GM12878 (cell line): ENCODE measurements around the gene IL34.

Experiments used
- BCL11A ChIP-seq: IDR thresholded peaks from 2 replicates; pipeline ENCODE4 v1.6.1; 2011; ENCODE audit warnings: low read depth, low read length
- CBX5 ChIP-seq: sonication (generic); IDR thresholded peaks from 2 replicates; pipeline ENCODE4 v1.6.1; 2016; ENCODE audit warnings: low read depth, moderate library complexity, mild to moderate bottlenecking, inconsistent platforms
- ESRRA ChIP-seq: IDR thresholded peaks from 2 replicates; pipeline ENCODE4 v1.6.1; 2012; ENCODE audit warnings: mild to moderate bottlenecking, low read length, improper control_type of control experiment
- EZH2 ChIP-seq: IDR thresholded peaks from 2 replicates; pipeline ENCODE4 v1.6.1; 2012; ENCODE audit warnings: low read depth, mild to moderate bottlenecking, control low read depth, inconsistent platforms, low read length, borderline replicate concordance; ENCODE audit not compliant: control insufficient read depth
- MAX ChIP-seq: IDR thresholded peaks from 2 replicates; pipeline ENCODE4 v1.6.1; 2012; ENCODE audit warnings: low read depth, low read length, improper control_type of control experiment
- NFYA ChIP-seq: IDR thresholded peaks from 2 replicates; pipeline ENCODE4 v1.6.1; 2011; ENCODE audit warnings: low read depth, mild to moderate bottlenecking, low read length, improper control_type of control experiment, borderline replicate concordance
- POLR2A ChIP-seq: IDR thresholded peaks from 2 replicates; pipeline ENCODE4 v1.6.1; 2011; ENCODE audit warnings: low read depth, mild to moderate bottlenecking, low read length
- POLR2AphosphoS5 ChIP-seq: IDR thresholded peaks from 2 replicates; pipeline ENCODE4 v1.6.1; 2011; ENCODE audit warnings: mild to moderate bottlenecking, low read length, inconsistent platforms
- SMC3 ChIP-seq: IDR thresholded peaks from 2 replicates; pipeline ENCODE4 v1.6.1; 2011; ENCODE audit warnings: low read length, improper control_type of control experiment, borderline replicate concordance
- SP1 ChIP-seq: IDR thresholded peaks from one replicate; pipeline ENCODE4 v1.6.1; 2011; ENCODE audit warnings: low read depth, low read length
- ZNF24 ChIP-seq: fragments of 450-650 bp; IDR thresholded peaks from 2 replicates; pipeline ENCODE4 v1.6.1; 2017; ENCODE audit warnings: antibody characterized with exemption, mild to moderate bottlenecking
- TF ChIP-seq, protein P1 (sequence below), 3 experiments: IDR thresholded peaks in 2 of 3; conservative IDR thresholded peaks in 1 of 3; 2 replicates each; pipeline ENCODE4 v1.5.1; 2011; ENCODE audit warnings: low read depth in 3 of 3, low read length in 3 of 3, mild to moderate bottlenecking in 3 of 3, control low read depth in 2 of 3, moderate library complexity in 2 of 3, inconsistent platforms in 1 of 3, mixed read lengths in 1 of 3; ENCODE audit not compliant: control insufficient read depth in 2 of 3, insufficient read depth in 1 of 3; ENCODE audit errors: extremely low read depth in 1 of 3
- TF ChIP-seq, protein P2 (sequence below): IDR thresholded peaks from 2 replicates; pipeline ENCODE4 v1.6.1; 2012; ENCODE audit warnings: mild to moderate bottlenecking, low read depth, low read length

DNA sequence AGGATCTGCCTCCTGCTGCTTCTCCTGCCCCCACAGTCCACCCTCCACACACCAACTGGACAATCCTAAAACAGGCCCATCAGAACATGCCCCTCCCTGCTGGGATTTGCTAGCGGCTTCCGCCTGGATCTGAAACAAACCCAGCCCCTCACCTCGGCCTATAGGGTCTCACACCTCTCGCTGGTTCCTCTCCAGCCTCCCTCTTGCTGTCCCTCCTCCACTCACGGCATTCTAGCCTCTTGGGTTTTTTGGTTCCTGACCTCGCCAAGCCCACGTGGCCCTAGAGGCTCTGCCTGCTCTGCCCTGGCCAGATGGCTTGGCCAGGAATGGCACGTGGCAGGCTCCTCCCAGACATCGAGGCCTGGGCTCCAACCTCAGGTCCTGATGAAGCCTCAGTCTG lies 55.2 kb downstream of the IL34 start:
- no peak for TF ChIP-seq EZH2
- TF ChIP-seq, protein P1, sequence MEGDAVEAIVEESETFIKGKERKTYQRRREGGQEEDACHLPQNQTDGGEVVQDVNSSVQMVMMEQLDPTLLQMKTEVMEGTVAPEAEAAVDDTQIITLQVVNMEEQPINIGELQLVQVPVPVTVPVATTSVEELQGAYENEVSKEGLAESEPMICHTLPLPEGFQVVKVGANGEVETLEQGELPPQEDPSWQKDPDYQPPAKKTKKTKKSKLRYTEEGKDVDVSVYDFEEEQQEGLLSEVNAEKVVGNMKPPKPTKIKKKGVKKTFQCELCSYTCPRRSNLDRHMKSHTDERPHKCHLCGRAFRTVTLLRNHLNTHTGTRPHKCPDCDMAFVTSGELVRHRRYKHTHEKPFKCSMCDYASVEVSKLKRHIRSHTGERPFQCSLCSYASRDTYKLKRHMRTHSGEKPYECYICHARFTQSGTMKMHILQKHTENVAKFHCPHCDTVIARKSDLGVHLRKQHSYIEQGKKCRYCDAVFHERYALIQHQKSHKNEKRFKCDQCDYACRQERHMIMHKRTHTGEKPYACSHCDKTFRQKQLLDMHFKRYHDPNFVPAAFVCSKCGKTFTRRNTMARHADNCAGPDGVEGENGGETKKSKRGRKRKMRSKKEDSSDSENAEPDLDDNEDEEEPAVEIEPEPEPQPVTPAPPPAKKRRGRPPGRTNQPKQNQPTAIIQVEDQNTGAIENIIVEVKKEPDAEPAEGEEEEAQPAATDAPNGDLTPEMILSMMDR (IDR thresholded peaks at IDR 0.05 in 2 of 3, conservative IDR thresholded peaks at IDR 0.05 in 1 of 3; ENCODE audit: control insufficient read depth in 2 of 3, extremely low read depth in 1 of 3, insufficient read depth in 1 of 3, low read depth in 3 of 3, low read length in 3 of 3), result no peak
- TF ChIP-seq POLR2AphosphoS5, result no peak
- TF ChIP-seq MAX, result no peak
- no peak for TF ChIP-seq CBX5
- no peak for TF ChIP-seq SP1
- TF ChIP-seq ZNF24, result no peak
- TF ChIP-seq, protein P2, sequence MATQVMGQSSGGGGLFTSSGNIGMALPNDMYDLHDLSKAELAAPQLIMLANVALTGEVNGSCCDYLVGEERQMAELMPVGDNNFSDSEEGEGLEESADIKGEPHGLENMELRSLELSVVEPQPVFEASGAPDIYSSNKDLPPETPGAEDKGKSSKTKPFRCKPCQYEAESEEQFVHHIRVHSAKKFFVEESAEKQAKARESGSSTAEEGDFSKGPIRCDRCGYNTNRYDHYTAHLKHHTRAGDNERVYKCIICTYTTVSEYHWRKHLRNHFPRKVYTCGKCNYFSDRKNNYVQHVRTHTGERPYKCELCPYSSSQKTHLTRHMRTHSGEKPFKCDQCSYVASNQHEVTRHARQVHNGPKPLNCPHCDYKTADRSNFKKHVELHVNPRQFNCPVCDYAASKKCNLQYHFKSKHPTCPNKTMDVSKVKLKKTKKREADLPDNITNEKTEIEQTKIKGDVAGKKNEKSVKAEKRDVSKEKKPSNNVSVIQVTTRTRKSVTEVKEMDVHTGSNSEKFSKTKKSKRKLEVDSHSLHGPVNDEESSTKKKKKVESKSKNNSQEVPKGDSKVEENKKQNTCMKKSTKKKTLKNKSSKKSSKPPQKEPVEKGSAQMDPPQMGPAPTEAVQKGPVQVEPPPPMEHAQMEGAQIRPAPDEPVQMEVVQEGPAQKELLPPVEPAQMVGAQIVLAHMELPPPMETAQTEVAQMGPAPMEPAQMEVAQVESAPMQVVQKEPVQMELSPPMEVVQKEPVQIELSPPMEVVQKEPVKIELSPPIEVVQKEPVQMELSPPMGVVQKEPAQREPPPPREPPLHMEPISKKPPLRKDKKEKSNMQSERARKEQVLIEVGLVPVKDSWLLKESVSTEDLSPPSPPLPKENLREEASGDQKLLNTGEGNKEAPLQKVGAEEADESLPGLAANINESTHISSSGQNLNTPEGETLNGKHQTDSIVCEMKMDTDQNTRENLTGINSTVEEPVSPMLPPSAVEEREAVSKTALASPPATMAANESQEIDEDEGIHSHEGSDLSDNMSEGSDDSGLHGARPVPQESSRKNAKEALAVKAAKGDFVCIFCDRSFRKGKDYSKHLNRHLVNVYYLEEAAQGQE, result no peak
- TF ChIP-seq NFYA, result no peak
- no peak for TF ChIP-seq POLR2A
- no peak for TF ChIP-seq BCL11A
- TF ChIP-seq SMC3, result no peak
- TF ChIP-seq ESRRA, result no peak
